Measurements from ENCODE around the gene MAGI1.

The MAGI1 gene

DNA sequence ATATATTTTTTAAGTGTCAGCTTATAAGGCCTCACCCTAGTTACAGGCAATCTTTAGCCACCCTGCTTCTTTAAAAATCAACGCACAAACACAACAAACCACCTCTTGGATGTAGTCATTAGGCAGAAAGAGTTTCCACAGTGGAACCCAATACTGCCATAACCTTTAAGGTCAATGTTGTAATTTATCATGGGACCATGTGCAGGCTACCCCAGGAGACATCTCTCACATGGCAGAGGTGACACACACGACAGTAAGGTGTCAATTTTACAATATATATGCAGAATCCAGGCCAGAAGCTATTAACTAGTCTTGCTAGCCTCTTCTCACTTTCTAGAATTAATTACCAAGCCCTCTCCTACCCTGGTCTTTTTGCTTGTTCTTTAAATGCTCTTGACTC, 336.5 kb downstream of the MAGI1 start:
- Histone ChIP-seq H3K9ac (no peak overlapping the region), H3K27ac (no peak overlapping the region), H2AFZ (ENCODE audit: low read depth) (no peak overlapping the region), H3K4me1 (ENCODE audit: low read depth, poor library complexity, severe bottlenecking) (no peaks in the 10 kb centered on the region), H3K36me3 (ENCODE audit: insufficient read depth) (no peaks in the 10 kb centered on the region), H3K27me3 (ENCODE audit: insufficient read depth, low read depth) (no peaks in the 10 kb centered on the region), H4K20me1 (ENCODE audit: insufficient read depth) (no peaks in the 10 kb centered on the region), H3K79me2 (ENCODE audit: insufficient read depth, low read depth) (no peaks in the 10 kb centered on the region), H3K4me2 (no peak overlapping the region), H3K4me3 (IDR thresholded peaks at IDR 0.05; ENCODE audit: insufficient read depth, low read depth, low read length) (no peak overlapping the region)
- TF ChIP-seq, protein P1, sequence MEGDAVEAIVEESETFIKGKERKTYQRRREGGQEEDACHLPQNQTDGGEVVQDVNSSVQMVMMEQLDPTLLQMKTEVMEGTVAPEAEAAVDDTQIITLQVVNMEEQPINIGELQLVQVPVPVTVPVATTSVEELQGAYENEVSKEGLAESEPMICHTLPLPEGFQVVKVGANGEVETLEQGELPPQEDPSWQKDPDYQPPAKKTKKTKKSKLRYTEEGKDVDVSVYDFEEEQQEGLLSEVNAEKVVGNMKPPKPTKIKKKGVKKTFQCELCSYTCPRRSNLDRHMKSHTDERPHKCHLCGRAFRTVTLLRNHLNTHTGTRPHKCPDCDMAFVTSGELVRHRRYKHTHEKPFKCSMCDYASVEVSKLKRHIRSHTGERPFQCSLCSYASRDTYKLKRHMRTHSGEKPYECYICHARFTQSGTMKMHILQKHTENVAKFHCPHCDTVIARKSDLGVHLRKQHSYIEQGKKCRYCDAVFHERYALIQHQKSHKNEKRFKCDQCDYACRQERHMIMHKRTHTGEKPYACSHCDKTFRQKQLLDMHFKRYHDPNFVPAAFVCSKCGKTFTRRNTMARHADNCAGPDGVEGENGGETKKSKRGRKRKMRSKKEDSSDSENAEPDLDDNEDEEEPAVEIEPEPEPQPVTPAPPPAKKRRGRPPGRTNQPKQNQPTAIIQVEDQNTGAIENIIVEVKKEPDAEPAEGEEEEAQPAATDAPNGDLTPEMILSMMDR (conservative IDR thresholded peaks at IDR 0.05; ENCODE audit: low read depth, low read length) = no peak

DNA sequence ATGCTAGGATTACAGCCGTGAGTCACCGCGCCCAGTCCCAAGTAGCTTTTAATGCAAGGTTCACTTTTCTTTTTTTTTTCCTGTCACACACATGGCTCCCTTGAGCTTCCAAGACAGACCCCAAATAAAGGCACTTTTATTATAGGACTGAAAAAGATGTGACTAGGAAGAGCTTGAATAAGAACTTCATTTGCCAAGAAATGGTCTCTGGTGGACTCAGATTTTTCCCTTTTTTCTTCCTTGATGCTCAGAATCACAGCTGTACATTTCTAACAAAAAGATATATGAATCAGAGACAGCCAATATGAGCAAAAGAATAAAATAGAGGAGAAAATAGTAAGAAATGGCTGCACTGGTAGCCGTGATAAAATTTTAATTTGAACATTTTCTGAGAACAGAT, 337.2 kb downstream of the MAGI1 start:
- no peaks in the 10 kb centered on the region for H3K79me2 ChIP-seq (ENCODE audit: insufficient read depth, low read depth)
- H3K27me3 ChIP-seq (ENCODE audit: insufficient read depth, low read depth) = no peaks in the 10 kb centered on the region
- no peaks in the 10 kb centered on the region for H4K20me1 ChIP-seq (ENCODE audit: insufficient read depth)
- TF ChIP-seq, protein P1 (conservative IDR thresholded peaks at IDR 0.05; ENCODE audit: low read depth, low read length) = no peak
- H3K9ac ChIP-seq = no peak overlapping the region
- no peak overlapping the region for H3K27ac ChIP-seq
- no peaks in the 10 kb centered on the region for H3K4me1 ChIP-seq (ENCODE audit: low read depth, poor library complexity, severe bottlenecking)
- H3K4me3 ChIP-seq (IDR thresholded peaks at IDR 0.05; ENCODE audit: insufficient read depth, low read depth, low read length) = no peak overlapping the region
- H3K4me2 ChIP-seq = no peak overlapping the region
- no peaks in the 10 kb centered on the region for H3K36me3 ChIP-seq (ENCODE audit: insufficient read depth)
- no peak overlapping the region for H2AFZ ChIP-seq (ENCODE audit: low read depth)

DNA sequence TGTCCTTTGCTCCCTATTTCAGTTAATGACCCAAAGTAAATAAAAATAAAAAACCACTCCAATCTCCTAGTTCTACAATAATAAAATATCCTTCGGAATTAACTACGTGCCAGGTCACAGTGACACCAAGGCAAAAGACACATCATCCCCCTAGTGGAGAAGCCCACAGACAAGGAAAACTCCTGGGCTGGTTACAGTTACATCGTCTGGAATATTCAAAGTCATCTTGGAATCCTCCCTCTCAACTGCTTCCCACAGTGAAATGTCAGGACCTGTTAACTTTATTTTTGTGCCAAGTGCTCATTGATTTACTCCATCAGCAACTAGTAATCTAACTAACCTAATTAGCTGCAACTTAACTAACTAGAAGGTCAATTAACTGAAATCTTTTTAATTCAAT, 349.3 kb downstream of the MAGI1 start:
- Histone ChIP-seq H4K20me1 (ENCODE audit: insufficient read depth) (no peaks in the 10 kb centered on the region), H3K9ac (no peak overlapping the region), H2AFZ (ENCODE audit: low read depth) (no peak overlapping the region), H3K4me2 (no peak overlapping the region), H3K27ac (no peak overlapping the region), H3K27me3 (ENCODE audit: insufficient read depth, low read depth) (no peaks in the 10 kb centered on the region), H3K36me3 (ENCODE audit: insufficient read depth) (no peaks in the 10 kb centered on the region), H3K79me2 (ENCODE audit: insufficient read depth, low read depth) (no peaks in the 10 kb centered on the region), H3K4me1 (ENCODE audit: low read depth, poor library complexity, severe bottlenecking) (no peaks in the 10 kb centered on the region), H3K4me3 (IDR thresholded peaks at IDR 0.05; ENCODE audit: insufficient read depth, low read depth, low read length) (no peak overlapping the region)
- TF ChIP-seq, protein P1 (conservative IDR thresholded peaks at IDR 0.05; ENCODE audit: low read depth, low read length) = no peak

DNA sequence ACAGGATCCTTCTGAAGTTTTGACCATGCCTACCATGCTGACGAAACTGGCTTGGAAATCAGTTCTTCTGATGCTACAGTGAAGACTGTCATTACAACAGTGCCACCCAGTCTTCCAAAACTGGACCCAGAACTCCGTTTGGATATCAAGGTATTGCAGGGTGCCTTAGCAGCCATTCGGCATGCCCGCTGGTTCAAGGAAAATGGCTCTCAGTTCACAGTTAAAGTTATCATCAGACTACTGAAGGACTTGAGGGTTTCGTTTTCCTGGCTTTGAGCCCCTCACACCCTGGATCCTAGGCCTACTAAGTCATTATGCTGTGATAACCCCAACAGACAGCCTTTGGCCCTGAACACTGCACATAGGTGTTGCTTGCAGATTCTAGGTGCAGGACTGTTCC, 351.0 kb downstream of the MAGI1 start:
- no peaks in the 10 kb centered on the region for H3K79me2 ChIP-seq (ENCODE audit: insufficient read depth, low read depth)
- no peak overlapping the region for H3K27ac ChIP-seq
- H3K27me3 ChIP-seq (ENCODE audit: insufficient read depth, low read depth) = no peaks in the 10 kb centered on the region
- no peaks in the 10 kb centered on the region for H3K36me3 ChIP-seq (ENCODE audit: insufficient read depth)
- TF ChIP-seq, protein P1 (conservative IDR thresholded peaks at IDR 0.05; ENCODE audit: low read depth, low read length) = no peak
- no peak overlapping the region for H3K9ac ChIP-seq
- no peaks in the 10 kb centered on the region for H4K20me1 ChIP-seq (ENCODE audit: insufficient read depth)
- H3K4me3 ChIP-seq (IDR thresholded peaks at IDR 0.05; ENCODE audit: insufficient read depth, low read depth, low read length) = no peak overlapping the region
- no peak overlapping the region for H2AFZ ChIP-seq (ENCODE audit: low read depth)
- no peak overlapping the region for H3K4me2 ChIP-seq
- no peaks in the 10 kb centered on the region for H3K4me1 ChIP-seq (ENCODE audit: low read depth, poor library complexity, severe bottlenecking)
